ENCODE results near the gene SPRYD7. TPM values are rescaled to one million over a fixed set of nuclear protein-coding genes. Genes with fewer than 3 reads are reported as not detected.

The SPRYD7 gene, protein sequence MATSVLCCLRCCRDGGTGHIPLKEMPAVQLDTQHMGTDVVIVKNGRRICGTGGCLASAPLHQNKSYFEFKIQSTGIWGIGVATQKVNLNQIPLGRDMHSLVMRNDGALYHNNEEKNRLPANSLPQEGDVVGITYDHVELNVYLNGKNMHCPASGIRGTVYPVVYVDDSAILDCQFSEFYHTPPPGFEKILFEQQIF
- total RNA-seq: 1 to 10 TPM; 6.1 to 9.3 TPM

DNA sequence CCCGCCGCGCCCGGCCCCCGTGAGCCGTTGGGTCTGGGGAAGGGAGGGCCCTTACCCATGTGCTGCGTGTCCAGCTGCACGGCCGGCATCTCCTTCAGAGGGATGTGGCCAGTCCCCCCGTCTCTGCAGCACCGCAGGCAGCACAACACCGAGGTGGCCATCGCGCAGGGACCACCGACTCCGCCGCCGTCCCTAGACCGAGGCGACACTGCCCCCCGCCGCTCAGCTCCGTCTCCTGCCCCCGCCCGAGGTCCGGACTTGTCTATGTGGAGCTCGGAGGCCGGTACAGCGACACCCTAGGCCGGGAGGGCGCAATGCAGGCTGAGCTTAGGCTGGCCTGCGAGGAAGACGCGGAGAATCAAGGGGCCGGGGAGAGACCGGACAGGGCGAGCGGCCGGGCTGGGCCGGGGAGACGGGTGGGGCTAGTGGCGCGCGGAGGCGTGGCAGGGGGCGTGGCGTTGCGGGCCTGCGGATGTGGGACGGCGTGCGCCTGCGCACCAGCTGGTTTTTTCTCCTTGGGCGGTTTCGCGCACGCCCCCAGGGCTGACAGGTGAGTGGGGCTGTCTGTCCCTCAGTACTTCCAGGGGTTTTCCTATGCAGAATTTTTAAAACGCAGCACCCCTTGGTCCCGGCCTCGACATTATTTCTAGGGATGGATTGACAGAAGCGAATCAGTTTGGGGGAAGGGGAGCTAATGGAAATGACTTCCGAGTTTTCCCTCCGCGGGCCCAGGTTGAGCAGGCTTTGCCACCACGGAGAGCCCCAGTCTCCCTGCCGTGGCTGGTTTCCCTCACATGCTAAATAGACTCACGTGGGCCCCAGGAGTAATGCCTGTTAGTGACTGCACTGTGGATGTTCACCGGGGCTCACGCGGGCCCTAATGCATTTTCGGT lies at the start of gene SPRYD7:
TSS of gene SPRYD7 (minus strand) at position 266 of the 893 bp plus-strand sequence. CDS start at position 161, 105 bp downstream.
- Histone ChIP-seq H3K9me3 (no peaks in the 10 kb centered on the region), H3K4me1 (peaks cover 0 to 32% of the 10 kb centered on the region in 2 donors), H3K27me3 (no peaks in the 10 kb centered on the region), H3K36me3 (no peaks in the 10 kb centered on the region), H3K27ac (peak within 1 kb of the TSS; percentile 89 to 92), H3K4me3 (peak within 1 kb of the TSS; percentile 88 to 98)
- peak; percentile 97 for DNase-seq (ENCODE audit: low spot score)
- TF ChIP-seq, protein P1, sequence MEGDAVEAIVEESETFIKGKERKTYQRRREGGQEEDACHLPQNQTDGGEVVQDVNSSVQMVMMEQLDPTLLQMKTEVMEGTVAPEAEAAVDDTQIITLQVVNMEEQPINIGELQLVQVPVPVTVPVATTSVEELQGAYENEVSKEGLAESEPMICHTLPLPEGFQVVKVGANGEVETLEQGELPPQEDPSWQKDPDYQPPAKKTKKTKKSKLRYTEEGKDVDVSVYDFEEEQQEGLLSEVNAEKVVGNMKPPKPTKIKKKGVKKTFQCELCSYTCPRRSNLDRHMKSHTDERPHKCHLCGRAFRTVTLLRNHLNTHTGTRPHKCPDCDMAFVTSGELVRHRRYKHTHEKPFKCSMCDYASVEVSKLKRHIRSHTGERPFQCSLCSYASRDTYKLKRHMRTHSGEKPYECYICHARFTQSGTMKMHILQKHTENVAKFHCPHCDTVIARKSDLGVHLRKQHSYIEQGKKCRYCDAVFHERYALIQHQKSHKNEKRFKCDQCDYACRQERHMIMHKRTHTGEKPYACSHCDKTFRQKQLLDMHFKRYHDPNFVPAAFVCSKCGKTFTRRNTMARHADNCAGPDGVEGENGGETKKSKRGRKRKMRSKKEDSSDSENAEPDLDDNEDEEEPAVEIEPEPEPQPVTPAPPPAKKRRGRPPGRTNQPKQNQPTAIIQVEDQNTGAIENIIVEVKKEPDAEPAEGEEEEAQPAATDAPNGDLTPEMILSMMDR (IDR thresholded peaks at IDR 0.05): peak; percentile 91 to 93

DNA sequence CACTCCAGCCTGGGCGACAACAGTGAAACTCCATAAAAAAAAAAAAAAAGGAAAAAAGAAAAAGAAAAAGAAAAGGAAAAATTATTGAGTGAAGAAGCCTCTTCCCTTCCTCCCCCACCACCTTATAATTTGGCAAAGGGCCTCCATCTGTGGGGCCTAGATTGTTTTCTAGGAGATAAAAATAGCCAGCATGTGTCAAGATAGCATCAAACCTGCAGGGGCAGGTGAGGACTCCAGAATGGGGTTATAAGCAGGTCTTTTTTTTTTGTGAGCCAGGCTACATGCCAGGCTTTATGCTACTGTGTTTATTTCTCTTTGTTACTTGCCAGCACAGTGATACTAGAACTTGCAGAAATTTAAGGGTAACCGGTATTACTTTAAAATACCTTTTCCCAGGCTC lies 49.0 kb upstream of the SPRYD7 start:
- no peaks in the 10 kb centered on the region for H3K36me3 ChIP-seq
- TF ChIP-seq, protein P1 (IDR thresholded peaks at IDR 0.05): no peak
- no peaks in the 10 kb centered on the region for H3K9me3 ChIP-seq
- H3K4me3 ChIP-seq: no peak overlapping the region
- H3K4me1 ChIP-seq: no peaks in the 10 kb centered on the region
- no peak for DNase-seq (ENCODE audit: low spot score)
- no peak overlapping the region for H3K27ac ChIP-seq
- no peaks in the 10 kb centered on the region for H3K27me3 ChIP-seq

DNA sequence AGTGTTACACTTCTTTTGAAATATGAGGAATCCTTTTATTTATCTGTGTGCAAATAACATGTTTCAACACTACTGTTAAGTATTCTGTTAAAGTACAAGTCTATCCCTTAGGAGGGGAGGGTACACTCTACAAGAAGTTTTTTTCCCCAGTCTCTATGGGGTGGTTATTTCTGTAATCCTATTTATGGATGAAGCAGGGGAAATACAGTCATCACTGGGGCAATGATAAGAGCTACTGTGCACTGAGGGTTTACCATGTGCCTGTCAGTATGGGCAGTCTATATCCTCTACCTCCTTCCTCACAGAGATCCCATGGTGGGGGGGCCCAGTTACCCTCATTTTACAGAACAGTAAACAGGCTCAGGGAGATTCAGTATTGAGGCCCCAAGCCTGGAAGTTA lies 44.1 kb upstream of the SPRYD7 start:
- no peak overlapping the region for H3K27ac ChIP-seq
- no peak for DNase-seq (ENCODE audit: low spot score)
- H3K4me1 ChIP-seq: no peaks in the 10 kb centered on the region

DNA sequence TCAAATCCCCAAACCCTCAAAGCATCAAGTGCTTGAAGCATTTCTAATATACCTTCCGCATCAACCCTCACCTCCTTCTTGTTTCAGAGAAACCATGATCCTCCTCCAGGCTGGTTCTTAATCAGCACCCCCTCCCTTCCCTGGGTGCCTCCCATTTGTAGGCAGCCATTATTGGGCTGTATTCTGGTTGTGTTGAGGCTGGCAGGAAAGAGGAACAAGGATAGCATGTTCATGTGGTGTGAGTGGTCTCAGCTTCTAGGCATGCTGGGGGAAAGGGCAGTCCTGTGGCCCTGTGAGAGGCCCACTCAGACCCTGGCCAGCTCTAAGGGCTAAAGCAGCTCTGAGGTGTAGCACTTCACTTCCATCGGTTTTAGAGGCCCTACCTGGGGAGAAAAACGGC lies 41.9 kb upstream of the SPRYD7 start:
- H3K27ac ChIP-seq: no peak overlapping the region
- no peak for DNase-seq (ENCODE audit: low spot score)
- H3K27me3 ChIP-seq: no peaks in the 10 kb centered on the region
- TF ChIP-seq, protein P1 (IDR thresholded peaks at IDR 0.05): no peak
- H3K36me3 ChIP-seq: no peaks in the 10 kb centered on the region
- no peaks in the 10 kb centered on the region for H3K4me1 ChIP-seq
- no peaks in the 10 kb centered on the region for H3K9me3 ChIP-seq
- no peak overlapping the region for H3K4me3 ChIP-seq

More for the DNA sequence above, 44.1 kb upstream of the SPRYD7 start:
- Histone ChIP-seq H3K4me3 (no peak overlapping the region), H3K27me3 (no peaks in the 10 kb centered on the region), H3K9me3 (no peaks in the 10 kb centered on the region), H3K36me3 (no peaks in the 10 kb centered on the region)
- TF ChIP-seq, protein P1 (IDR thresholded peaks at IDR 0.05): no peak

DNA sequence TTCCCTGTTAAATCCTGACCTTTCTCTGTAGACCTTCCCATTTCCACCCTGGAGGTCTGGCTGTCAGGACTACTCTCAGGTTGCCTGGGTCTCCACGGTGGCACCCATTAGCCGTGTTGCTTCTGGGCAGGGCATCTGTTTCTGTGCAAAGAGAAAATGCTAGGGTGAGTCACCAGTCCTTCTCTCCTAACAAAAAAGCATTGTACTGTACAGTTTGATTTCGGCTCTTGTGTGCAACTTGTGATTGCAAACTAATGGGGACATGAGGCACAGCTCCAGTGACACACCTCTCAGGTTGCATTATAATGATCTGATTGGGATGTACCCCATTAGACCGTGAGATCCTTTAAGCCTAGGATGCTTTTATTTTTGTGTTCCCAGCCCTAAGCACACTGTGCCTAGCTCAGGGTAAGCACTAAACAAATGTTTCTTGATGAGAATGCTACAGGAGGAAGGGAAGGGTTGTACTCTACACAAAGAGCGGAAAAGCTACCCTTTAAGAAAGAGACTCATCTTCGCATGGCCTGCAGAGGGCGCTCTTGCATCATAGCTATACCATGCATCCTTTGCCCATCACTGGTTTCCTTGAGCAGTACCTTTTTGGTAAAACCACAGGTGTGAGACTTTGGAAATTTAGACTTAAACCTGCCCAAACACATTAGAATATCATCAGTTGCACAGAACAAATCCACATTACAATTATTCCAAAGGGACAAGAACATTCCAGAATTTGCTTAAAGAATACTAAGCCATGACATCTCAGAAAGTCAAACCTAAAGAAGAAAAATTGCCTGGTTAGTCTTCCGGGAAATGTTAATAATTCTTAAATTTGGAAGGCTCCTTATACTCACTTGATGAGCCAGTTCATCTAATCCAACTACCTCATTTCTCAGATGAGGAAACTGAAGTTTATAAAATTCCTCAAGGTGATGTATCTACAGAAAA lies 40.4 kb upstream of the SPRYD7 start:
- peak; percentile 65 for DNase-seq (ENCODE audit: low spot score)
- H3K9me3 ChIP-seq: no peaks in the 10 kb centered on the region
- no peaks in the 10 kb centered on the region for H3K36me3 ChIP-seq
- no peak overlapping the region for H3K4me3 ChIP-seq
- H3K27ac ChIP-seq: no peak overlapping the region
- H3K4me1 ChIP-seq: no peaks in the 10 kb centered on the region
- H3K27me3 ChIP-seq: no peaks in the 10 kb centered on the region
- TF ChIP-seq, protein P1 (IDR thresholded peaks at IDR 0.05): peak; percentile 82 to 85
